Measurements from ENCODE around the gene EARS2. TPM values are rescaled to one million over a fixed set of nuclear protein-coding genes. Genes with fewer than 3 reads are reported as not detected.

Gene EARS2
- total RNA-seq, 1 donor from 2014 or later: 8.3 TPM

GRCh38 chr16:23504453-23505179 is 52.5 kb downstream of the EARS2 start:
- no peaks in the 10 kb centered on the region for H3K36me3 Mint-ChIP-seq (ENCODE audit: unreplicated experiment)
- TF ChIP-seq CTCF (IDR thresholded peaks at IDR 0.05; ENCODE audit: partially characterized antibody, unreplicated experiment): no peak
- DNase-seq: peak; percentile 37
- H3K27me3 Mint-ChIP-seq (ENCODE audit: unreplicated experiment): peaks cover 21% of the 10 kb centered on the region
- H3K4me3 Mint-ChIP-seq (ENCODE audit: unreplicated experiment): peak overlapping the region; percentile 63
- H3K27ac Mint-ChIP-seq (ENCODE audit: unreplicated experiment): peak overlapping the region; percentile 64
- H3K9me3 Mint-ChIP-seq (ENCODE audit: unreplicated experiment): peaks cover 18% of the 10 kb centered on the region
- peaks cover 57% of the 10 kb centered on the region for H3K4me1 Mint-ChIP-seq (ENCODE audit: low read depth, unreplicated experiment)

- Mint-ChIP-seq H3K27me3 (ENCODE audit: unreplicated experiment) (peaks cover 18% of the 10 kb centered on the region), H3K36me3 (ENCODE audit: unreplicated experiment) (no peaks in the 10 kb centered on the region), H3K4me1 (ENCODE audit: low read depth, unreplicated experiment) (peaks cover 57% of the 10 kb centered on the region), H3K27ac (ENCODE audit: unreplicated experiment) (peak overlapping the region; percentile 59), H3K9me3 (ENCODE audit: unreplicated experiment) (peaks cover 14% of the 10 kb centered on the region), H3K4me3 (ENCODE audit: unreplicated experiment) (no peak overlapping the region)
- TF ChIP-seq CTCF (IDR thresholded peaks at IDR 0.05; ENCODE audit: partially characterized antibody, unreplicated experiment): no peak
- DNase-seq: no peak
Observed at GRCh38 chr16:23504076-23504452, 53.1 kb downstream of the EARS2 start.

GRCh38 chr16:23502466-23502865 is 54.7 kb downstream of the EARS2 start:
- TF ChIP-seq CTCF (IDR thresholded peaks at IDR 0.05; ENCODE audit: partially characterized antibody, unreplicated experiment): no peak
- Mint-ChIP-seq H3K9me3 (ENCODE audit: unreplicated experiment) (peaks cover 11% of the 10 kb centered on the region), H3K4me1 (ENCODE audit: low read depth, unreplicated experiment) (peaks cover 54% of the 10 kb centered on the region), H3K27me3 (ENCODE audit: unreplicated experiment) (peaks cover 11% of the 10 kb centered on the region), H3K4me3 (ENCODE audit: unreplicated experiment) (peak overlapping the region; percentile 21), H3K36me3 (ENCODE audit: unreplicated experiment) (no peaks in the 10 kb centered on the region), H3K27ac (ENCODE audit: unreplicated experiment) (peak overlapping the region; percentile 68)
- peak; percentile 44 for DNase-seq

GRCh38 chr16:23501291-23501690 is 55.9 kb downstream of the EARS2 start:
- Mint-ChIP-seq H3K27me3 (ENCODE audit: unreplicated experiment) (peaks cover 10% of the 10 kb centered on the region), H3K4me3 (ENCODE audit: unreplicated experiment) (peak overlapping the region; percentile 14), H3K4me1 (ENCODE audit: low read depth, unreplicated experiment) (peaks cover 53% of the 10 kb centered on the region), H3K27ac (ENCODE audit: unreplicated experiment) (no peak overlapping the region), H3K9me3 (ENCODE audit: unreplicated experiment) (peaks cover 11% of the 10 kb centered on the region), H3K36me3 (ENCODE audit: unreplicated experiment) (no peaks in the 10 kb centered on the region)
- TF ChIP-seq CTCF (IDR thresholded peaks at IDR 0.05; ENCODE audit: partially characterized antibody, unreplicated experiment): no peak
- no peak for DNase-seq

- DNase-seq: no peak
- H3K27me3 Mint-ChIP-seq (ENCODE audit: unreplicated experiment): peaks cover 10% of the 10 kb centered on the region
- peaks cover 50% of the 10 kb centered on the region for H3K4me1 Mint-ChIP-seq (ENCODE audit: low read depth, unreplicated experiment)
- no peak overlapping the region for H3K27ac Mint-ChIP-seq (ENCODE audit: unreplicated experiment)
- no peaks in the 10 kb centered on the region for H3K36me3 Mint-ChIP-seq (ENCODE audit: unreplicated experiment)
- H3K9me3 Mint-ChIP-seq (ENCODE audit: unreplicated experiment): peaks cover 10% of the 10 kb centered on the region
- no peak for TF ChIP-seq CTCF (IDR thresholded peaks at IDR 0.05; ENCODE audit: partially characterized antibody, unreplicated experiment)
- H3K4me3 Mint-ChIP-seq (ENCODE audit: unreplicated experiment): peak overlapping the region; percentile 14
Observed at GRCh38 chr16:23500862-23501225, 56.3 kb downstream of the EARS2 start.

All from glutamatergic neuron (in vitro differentiated cells).